ENCODE data around the gene JAKMIP1. TPM values are rescaled to one million over a fixed set of nuclear protein-coding genes. Genes with fewer than 3 reads are reported as not detected.

JAKMIP1 gene
- total RNA-seq, 1 donor from 2014 or later: not detected

GRCh38 chr4:6002926-6003325, 197.4 kb downstream of the JAKMIP1 start:
- no peaks in the 10 kb centered on the region for H3K36me3 ChIP-seq (ENCODE audit: control insufficient read depth, insufficient read depth, low read length)
- H3K27me3 ChIP-seq (ENCODE audit: control insufficient read depth, insufficient read depth, low read length): peaks cover 2% of the 10 kb centered on the region
- DNase-seq (ENCODE audit: low read depth): no peak
- TF ChIP-seq CTCF (IDR thresholded peaks at IDR 0.05; ENCODE audit: insufficient read depth, low read length, poor library complexity, severe bottlenecking): no peak
- H3K4me3 ChIP-seq (ENCODE audit: low read depth, low read length): no peak overlapping the region

DNA sequence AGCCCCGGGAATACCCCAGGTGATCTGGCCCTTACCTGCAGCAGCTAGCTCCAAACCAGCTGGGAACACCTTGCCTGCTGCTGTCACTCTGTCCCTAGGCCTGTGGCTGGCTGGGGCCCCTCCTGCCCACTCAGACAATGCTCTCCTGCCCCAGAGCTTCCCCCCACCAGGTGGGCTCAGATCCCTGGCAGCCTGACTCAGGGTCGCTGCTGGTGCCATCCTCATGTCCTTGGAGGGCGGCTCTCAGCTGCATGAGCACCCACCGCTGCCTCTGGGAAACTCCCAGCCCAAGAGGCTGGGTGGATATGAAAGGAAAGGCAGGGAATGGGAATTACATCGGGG, 197.9 kb downstream of the JAKMIP1 start:
- no peak for TF ChIP-seq CTCF (IDR thresholded peaks at IDR 0.05; ENCODE audit: insufficient read depth, low read length, poor library complexity, severe bottlenecking)
- H3K36me3 ChIP-seq (ENCODE audit: control insufficient read depth, insufficient read depth, low read length): no peaks in the 10 kb centered on the region
- no peak overlapping the region for H3K4me3 ChIP-seq (ENCODE audit: low read depth, low read length)
- no peak for DNase-seq (ENCODE audit: low read depth)
- H3K27me3 ChIP-seq (ENCODE audit: control insufficient read depth, insufficient read depth, low read length): no peaks in the 10 kb centered on the region

- TF ChIP-seq CTCF (IDR thresholded peaks at IDR 0.05; ENCODE audit: insufficient read depth, low read length, poor library complexity, severe bottlenecking): no peak
- no peak for DNase-seq (ENCODE audit: low read depth)
- Histone ChIP-seq H3K4me3 (ENCODE audit: low read depth, low read length) (no peak overlapping the region), H3K36me3 (ENCODE audit: control insufficient read depth, insufficient read depth, low read length) (no peaks in the 10 kb centered on the region), H3K27me3 (ENCODE audit: control insufficient read depth, insufficient read depth, low read length) (no peaks in the 10 kb centered on the region)
Observed at GRCh38 chr4:6001680-6002491, 198.5 kb downstream of the JAKMIP1 start.

- no peaks in the 10 kb centered on the region for H3K36me3 ChIP-seq (ENCODE audit: control insufficient read depth, insufficient read depth, low read length)
- no peak for DNase-seq (ENCODE audit: low read depth)
- no peak overlapping the region for H3K4me3 ChIP-seq (ENCODE audit: low read depth, low read length)
- no peak for TF ChIP-seq CTCF (IDR thresholded peaks at IDR 0.05; ENCODE audit: insufficient read depth, low read length, poor library complexity, severe bottlenecking)
- peaks cover 4% of the 10 kb centered on the region for H3K27me3 ChIP-seq (ENCODE audit: control insufficient read depth, insufficient read depth, low read length)
Observed at GRCh38 chr4:5999830-6000365, 200.5 kb downstream of the JAKMIP1 start.

GRCh38 chr4:5999356-5999755, 201.0 kb downstream of the JAKMIP1 start:
- Histone ChIP-seq H3K36me3 (ENCODE audit: control insufficient read depth, insufficient read depth, low read length) (no peaks in the 10 kb centered on the region), H3K27me3 (ENCODE audit: control insufficient read depth, insufficient read depth, low read length) (peaks cover 4% of the 10 kb centered on the region), H3K4me3 (ENCODE audit: low read depth, low read length) (no peak overlapping the region)
- no peak for DNase-seq (ENCODE audit: low read depth)
- TF ChIP-seq CTCF (IDR thresholded peaks at IDR 0.05; ENCODE audit: insufficient read depth, low read length, poor library complexity, severe bottlenecking): no peak

Measured in kidney epithelial cell (primary cell).